ENCODE data around the gene GLTP. TPM values are rescaled to one million over a fixed set of nuclear protein-coding genes. Genes with fewer than 3 reads are reported as not detected.

Gene GLTP
- total and polyA plus RNA-seq, 7 experiments from 2014 or later, result 19.2 to 36.2 (median 22.3) TPM

GRCh38 chr12:109881752-109882151 is 1.4 kb upstream of the GLTP start:
- ATAC-seq, result no peak
- H3K4me1 Mint-ChIP-seq, result peaks cover 22 to 41% (median 38%) of the 10 kb centered on the region in 7 donors
- H3K9me3 Mint-ChIP-seq, result peaks cover 0 to 2% (median 0%) of the 10 kb centered on the region in 11 donors
- Histone ChIP-seq H3K4me1 (ENCODE audit: control insufficient read depth in 2 of 2, insufficient read depth in 2 of 2, low read length in 2 of 2) (peaks cover 24 to 25% of the 10 kb centered on the region in 2 donors), H3K36me3 (ENCODE audit: control insufficient read depth in 2 of 3, insufficient read depth in 3 of 3, low read length in 3 of 3) (peaks cover 0 to 4% (median 0%) of the 10 kb centered on the region in 3 experiments), H3K27ac (ENCODE audit: low read depth, low read length) (no peak overlapping the region), H3K27me3 (ENCODE audit: control insufficient read depth in 2 of 2, insufficient read depth in 2 of 2, low read length in 2 of 2) (no peaks in the 10 kb centered on the region), H3K9me3 (ENCODE audit: control insufficient read depth in 2 of 3, low read length in 3 of 3) (no peaks in the 10 kb centered on the region), H3K4me3 (ENCODE audit: low read length) (no peak overlapping the region)
- no peaks in the 10 kb centered on the region for H3K36me3 Mint-ChIP-seq
- no peak for DNase-seq
- H3K27me3 Mint-ChIP-seq, result peaks cover 0 to 19% (median 0%) of the 10 kb centered on the region in 5 donors
- H3K4me3 Mint-ChIP-seq, result peak overlapping the region in 8 of 10 donors; percentile 19 to 90 (median 80)
- H3K27ac Mint-ChIP-seq, result peak overlapping the region in 2 of 9 donors; percentile 59 to 84
- intact Hi-C loops (cut with micrococcal nuclease), result loop anchor here (2.0 to 10.0 kb wide), 7 partner anchors 19 to 1247 kb away; partner anchors contain the start of genes C12orf76 (in 2 of the 2), ANKRD13A (in 1 of the 2), ATP2A2 (in 1 of the 2) and GIT2 (in 1 of the 2)
- ChIA-PET CTCF (interaction anchor here (1.3 to 1.7 kb wide), 3 partner anchors 27 to 77 kb away, joined by 3 to 6 read pairs (median 6); no protein-coding TSS in a partner anchor), POLR2A (interaction anchor here (1.2 kb wide), 2 partner anchors 19 to 77 kb away, joined by 5 read pairs; no protein-coding TSS in a partner anchor)

DNA sequence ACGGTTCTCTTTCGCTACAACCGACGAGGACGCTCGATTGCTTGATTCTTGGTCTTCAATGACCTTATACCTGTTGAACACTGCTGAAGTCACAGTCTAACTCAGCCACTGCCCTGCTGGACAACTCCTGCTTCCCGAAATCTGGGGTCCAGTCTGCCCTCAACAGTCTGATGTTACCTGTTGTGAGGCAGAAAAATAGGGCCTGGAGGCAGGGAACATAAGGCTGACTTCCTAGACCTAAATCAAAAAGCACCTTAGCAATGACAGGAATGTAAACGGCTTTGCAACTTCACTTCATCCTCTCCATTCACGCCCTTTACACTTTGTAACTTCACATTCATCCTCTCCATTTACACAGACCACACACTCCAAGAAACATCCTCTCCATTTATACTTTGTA is 597 bp upstream of the GLTP start:
- ChIA-PET CTCF (interaction anchor here (1.0 to 1.7 kb wide), 4 partner anchors 27 to 76 kb away, joined by 3 to 6 read pairs (median 6); no protein-coding TSS in a partner anchor), POLR2A (interaction anchor here (0.6 to 1.2 kb wide), 3 partner anchors 12 to 76 kb away, joined by 3 to 5 read pairs (median 4); no protein-coding TSS in a partner anchor)
- peaks cover 22 to 47% (median 44%) of the 10 kb centered on the region in 7 donors for H3K4me1 Mint-ChIP-seq
- DNase-seq (no peak), ATAC-seq (no peak)
- peak overlapping the region; percentile 56 to 96 (median 86) for H3K27ac Mint-ChIP-seq
- H3K9me3 Mint-ChIP-seq, result peaks cover 0 to 2% (median 0%) of the 10 kb centered on the region in 11 donors
- no peaks in the 10 kb centered on the region for H3K36me3 Mint-ChIP-seq
- intact Hi-C loops (cut with micrococcal nuclease), result loop anchor here (1.0 to 10.0 kb wide), 18 partner anchors 19 to 1246 kb away; partner anchors contain the start of genes C12orf76 (in 2 of the 2), FAM222A (in 2 of the 2), GIT2 (in 2 of the 2) and MMAB (in 2 of the 2)
- peaks cover 0 to 18% (median 0%) of the 10 kb centered on the region in 5 donors for H3K27me3 Mint-ChIP-seq
- Histone ChIP-seq H3K4me3 (ENCODE audit: low read length) (peak overlapping the region; percentile 61), H3K27ac (ENCODE audit: low read depth, low read length) (peak overlapping the region; percentile 79), H3K4me1 (ENCODE audit: control insufficient read depth in 2 of 2, insufficient read depth in 2 of 2, low read length in 2 of 2) (peaks cover 24 to 25% of the 10 kb centered on the region in 2 donors), H3K36me3 (ENCODE audit: control insufficient read depth in 2 of 3, insufficient read depth in 3 of 3, low read length in 3 of 3) (peaks cover 0 to 4% (median 0%) of the 10 kb centered on the region in 3 experiments), H3K27me3 (ENCODE audit: control insufficient read depth in 2 of 2, insufficient read depth in 2 of 2, low read length in 2 of 2) (no peaks in the 10 kb centered on the region), H3K9me3 (ENCODE audit: control insufficient read depth in 2 of 3, low read length in 3 of 3) (no peaks in the 10 kb centered on the region)
- peak overlapping the region; percentile 74 to 96 (median 87) for H3K4me3 Mint-ChIP-seq

DNA sequence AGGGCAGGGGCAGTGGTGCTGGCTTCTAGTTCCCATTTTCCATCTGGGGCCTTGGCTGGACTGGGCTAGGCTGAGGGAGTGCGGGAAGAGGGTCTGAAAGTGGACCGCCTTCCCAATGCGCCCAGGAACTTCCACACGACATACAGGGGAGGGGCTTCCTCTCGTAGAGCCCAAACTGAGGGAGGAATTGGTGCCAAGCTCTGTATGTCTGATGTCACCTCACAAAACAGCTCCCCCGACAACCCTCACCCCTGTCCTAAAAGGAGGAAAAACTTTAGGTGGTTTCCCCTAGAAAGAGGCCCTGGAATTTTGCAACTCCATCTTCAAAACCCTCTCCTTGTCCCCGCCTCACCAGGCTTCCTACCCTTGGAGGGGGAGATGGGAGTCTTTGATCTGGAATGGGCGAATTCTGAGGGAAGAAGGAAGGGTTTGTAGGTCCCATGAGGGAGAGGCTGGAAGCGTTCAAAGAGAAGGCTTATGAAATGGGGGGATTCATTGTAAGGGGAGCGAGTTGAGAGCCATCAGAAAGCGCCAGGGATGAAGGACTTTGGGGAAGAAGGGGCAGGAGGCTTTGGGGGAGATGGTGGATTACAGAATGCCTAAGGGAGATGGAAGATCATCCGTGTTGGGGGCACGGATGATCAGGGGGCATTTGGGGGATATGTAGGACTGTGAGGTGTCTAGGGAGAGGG is 844 bp downstream of the GLTP start:
- H3K27ac Mint-ChIP-seq, result peak overlapping the region; percentile 77 to 97 (median 90)

GRCh38 chr12:109878749-109879148 is 1.6 kb downstream of the GLTP start:
- peaks cover 0 to 2% (median 0%) of the 10 kb centered on the region in 11 donors for H3K9me3 Mint-ChIP-seq
- Histone ChIP-seq H3K27me3 (ENCODE audit: control insufficient read depth in 2 of 2, insufficient read depth in 2 of 2, low read length in 2 of 2) (no peaks in the 10 kb centered on the region), H3K4me1 (ENCODE audit: control insufficient read depth in 2 of 2, insufficient read depth in 2 of 2, low read length in 2 of 2) (peaks cover 24 to 25% of the 10 kb centered on the region in 2 donors), H3K4me3 (ENCODE audit: low read length) (no peak overlapping the region), H3K9me3 (ENCODE audit: control insufficient read depth in 2 of 3, low read length in 3 of 3) (no peaks in the 10 kb centered on the region), H3K36me3 (ENCODE audit: control insufficient read depth in 2 of 3, insufficient read depth in 3 of 3, low read length in 3 of 3) (peaks cover 0 to 4% (median 0%) of the 10 kb centered on the region in 3 experiments), H3K27ac (ENCODE audit: low read depth, low read length) (no peak overlapping the region)
- peaks cover 33 to 65% (median 60%) of the 10 kb centered on the region in 7 donors for H3K4me1 Mint-ChIP-seq
- peaks cover 0 to 14% (median 0%) of the 10 kb centered on the region in 5 donors for H3K27me3 Mint-ChIP-seq
- H3K4me3 Mint-ChIP-seq, result peak overlapping the region; percentile 78 to 97 (median 94)
- no peak for DNase-seq
- CTCF ChIA-PET, result interaction anchor here (0.6 to 1.5 kb wide), 3 partner anchors 33 to 74 kb away, joined by 3 to 9 read pairs (median 5); no protein-coding TSS in a partner anchor
- intact Hi-C loops (cut with micrococcal nuclease), result no loop called here
- no peaks in the 10 kb centered on the region for H3K36me3 Mint-ChIP-seq
- POLR2A ChIA-PET, result interaction anchor here (0.5 to 1.3 kb wide), 2 partner anchors 20 to 1192 kb away, joined by 5 read pairs; no protein-coding TSS in a partner anchor
- no peak for ATAC-seq
- peak overlapping the region in 8 of 9 donors; percentile 16 to 96 (median 86) for H3K27ac Mint-ChIP-seq

More for the DNA sequence above, 844 bp downstream of the GLTP start:
- H3K9me3 ChIP-seq (ENCODE audit: control insufficient read depth in 2 of 3, low read length in 3 of 3), result no peaks in the 10 kb centered on the region
- H3K4me3 Mint-ChIP-seq, result peak overlapping the region; percentile 84 to 97 (median 94)
- peaks cover 33 to 62% (median 57%) of the 10 kb centered on the region in 7 donors for H3K4me1 Mint-ChIP-seq
- DNase-seq (peak in 1 of 9 donors; percentile 19), ATAC-seq (no peak)
- peaks cover 24 to 25% of the 10 kb centered on the region in 2 donors for H3K4me1 ChIP-seq (ENCODE audit: control insufficient read depth in 2 of 2, insufficient read depth in 2 of 2, low read length in 2 of 2)
- peaks cover 0 to 4% (median 0%) of the 10 kb centered on the region in 3 experiments for H3K36me3 ChIP-seq (ENCODE audit: control insufficient read depth in 2 of 3, insufficient read depth in 3 of 3, low read length in 3 of 3)
- CTCF ChIA-PET, result interaction anchor here (0.7 to 1.5 kb wide), 2 partner anchors 34 to 74 kb away, joined by 3 to 9 read pairs; no protein-coding TSS in a partner anchor
- H3K4me3 ChIP-seq (ENCODE audit: low read length), result peak overlapping the region; percentile 92
- H3K27me3 ChIP-seq (ENCODE audit: control insufficient read depth in 2 of 2, insufficient read depth in 2 of 2, low read length in 2 of 2), result no peaks in the 10 kb centered on the region
- intact Hi-C loops (cut with micrococcal nuclease), result loop anchor here (1.0 to 10.0 kb wide), 18 partner anchors 21 to 1245 kb away; partner anchors contain the start of genes C12orf76 (in 2 of the 2), FAM222A (in 2 of the 2), GIT2 (in 2 of the 2) and MMAB (in 2 of the 2)
- peaks cover 0 to 15% (median 0%) of the 10 kb centered on the region in 5 donors for H3K27me3 Mint-ChIP-seq
- H3K36me3 Mint-ChIP-seq, result no peaks in the 10 kb centered on the region
- H3K27ac ChIP-seq (ENCODE audit: low read depth, low read length), result peak overlapping the region; percentile 88
- H3K9me3 Mint-ChIP-seq, result peaks cover 0 to 2% (median 0%) of the 10 kb centered on the region in 11 donors
- POLR2A ChIA-PET, result interaction anchor here (0.5 to 1.3 kb wide), 2 partner anchors 21 to 1191 kb away, joined by 5 read pairs; no protein-coding TSS in a partner anchor

- Histone ChIP-seq H3K9me3 (ENCODE audit: control insufficient read depth in 2 of 3, low read length in 3 of 3) (no peaks in the 10 kb centered on the region), H3K4me3 (ENCODE audit: low read length) (no peak overlapping the region), H3K27me3 (ENCODE audit: control insufficient read depth in 2 of 2, insufficient read depth in 2 of 2, low read length in 2 of 2) (no peaks in the 10 kb centered on the region), H3K36me3 (ENCODE audit: control insufficient read depth in 2 of 3, insufficient read depth in 3 of 3, low read length in 3 of 3) (peaks cover 0 to 4% (median 0%) of the 10 kb centered on the region in 3 experiments), H3K4me1 (ENCODE audit: control insufficient read depth in 2 of 2, insufficient read depth in 2 of 2, low read length in 2 of 2) (peaks cover 24 to 25% of the 10 kb centered on the region in 2 donors), H3K27ac (ENCODE audit: low read depth, low read length) (no peak overlapping the region)
- peak overlapping the region in 7 of 9 donors; percentile 34 to 96 (median 61) for H3K27ac Mint-ChIP-seq
- H3K4me1 Mint-ChIP-seq, result peaks cover 33 to 65% (median 60%) of the 10 kb centered on the region in 7 donors
- H3K27me3 Mint-ChIP-seq, result peaks cover 0 to 9% (median 0%) of the 10 kb centered on the region in 5 donors
- peaks cover 0 to 2% (median 0%) of the 10 kb centered on the region in 11 donors for H3K9me3 Mint-ChIP-seq
- H3K36me3 Mint-ChIP-seq, result no peaks in the 10 kb centered on the region
- POLR2A ChIA-PET, result interaction anchor here (1.3 kb wide), 1 partner anchor 20 kb away, joined by 5 read pairs; no protein-coding TSS in a partner anchor
- CTCF ChIA-PET, result interaction anchor here (0.5 to 1.5 kb wide), 3 partner anchors 25 to 1867 kb away, joined by 4 to 9 read pairs (median 4); no protein-coding TSS in a partner anchor
- intact Hi-C loops (cut with micrococcal nuclease), result no loop called here
- no peak for ATAC-seq
- no peak for DNase-seq
- peak overlapping the region in 9 of 10 donors; percentile 78 to 97 (median 94) for H3K4me3 Mint-ChIP-seq
Measured at GRCh38 chr12:109878247-109878625, 2.1 kb downstream of the GLTP start.

All from naive thymus-derived CD4-positive, alpha-beta T cell (primary cell).